ENCODE data around the gene KCP. TPM values are rescaled to one million over a fixed set of nuclear protein-coding genes. Genes with fewer than 3 reads are reported as not detected.

The KCP gene
- total and polyA plus RNA-seq, 2 of the 13 experiments (the other 11 are each of a cell fraction or from before 2014, with no cell fraction given): 0.37 to 1.0 TPM

DNA sequence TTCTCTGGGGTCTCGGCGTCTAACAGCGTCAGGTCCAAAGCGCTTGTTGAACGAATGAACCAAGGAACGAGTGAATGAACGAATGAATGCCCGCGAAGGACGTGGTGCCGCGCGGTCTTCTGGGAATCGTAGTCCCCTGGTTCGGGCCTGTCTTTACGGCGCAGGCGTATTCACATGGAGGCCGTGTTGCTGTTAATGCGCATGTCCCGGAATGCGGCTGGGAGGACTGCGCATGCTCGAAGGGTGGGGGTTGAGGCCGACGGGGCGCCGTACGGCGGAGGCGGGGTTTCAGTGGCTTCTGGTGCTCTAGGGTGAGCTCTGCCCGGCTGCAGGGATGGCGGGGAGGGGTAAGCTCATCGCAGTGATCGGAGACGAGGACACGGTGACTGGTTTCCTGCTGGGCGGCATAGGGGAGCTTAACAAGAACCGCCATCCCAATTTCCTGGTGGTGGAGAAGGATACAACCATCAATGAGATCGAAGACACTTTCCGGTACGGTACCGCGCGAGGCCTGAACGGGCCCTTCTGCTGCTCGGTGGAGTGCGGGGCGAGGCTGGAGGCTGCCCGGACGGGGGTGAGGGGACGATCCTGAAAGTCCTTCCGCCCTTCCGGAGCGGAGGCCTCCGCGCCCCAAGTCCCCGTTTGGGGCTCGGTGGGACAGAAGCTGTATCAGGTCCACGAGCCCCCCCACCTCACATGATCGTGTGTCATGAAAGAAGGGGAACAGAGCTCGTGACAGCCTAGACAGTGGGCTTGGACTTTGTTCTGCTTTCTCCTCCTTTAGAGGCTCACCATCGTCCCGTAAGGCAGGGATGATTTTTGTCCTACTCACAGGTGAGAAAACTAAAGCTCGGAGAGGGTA is 47.7 kb downstream of the KCP start, which contains the start of gene ATP6V1F (continued):
- TF ChIP-seq, protein P1, sequence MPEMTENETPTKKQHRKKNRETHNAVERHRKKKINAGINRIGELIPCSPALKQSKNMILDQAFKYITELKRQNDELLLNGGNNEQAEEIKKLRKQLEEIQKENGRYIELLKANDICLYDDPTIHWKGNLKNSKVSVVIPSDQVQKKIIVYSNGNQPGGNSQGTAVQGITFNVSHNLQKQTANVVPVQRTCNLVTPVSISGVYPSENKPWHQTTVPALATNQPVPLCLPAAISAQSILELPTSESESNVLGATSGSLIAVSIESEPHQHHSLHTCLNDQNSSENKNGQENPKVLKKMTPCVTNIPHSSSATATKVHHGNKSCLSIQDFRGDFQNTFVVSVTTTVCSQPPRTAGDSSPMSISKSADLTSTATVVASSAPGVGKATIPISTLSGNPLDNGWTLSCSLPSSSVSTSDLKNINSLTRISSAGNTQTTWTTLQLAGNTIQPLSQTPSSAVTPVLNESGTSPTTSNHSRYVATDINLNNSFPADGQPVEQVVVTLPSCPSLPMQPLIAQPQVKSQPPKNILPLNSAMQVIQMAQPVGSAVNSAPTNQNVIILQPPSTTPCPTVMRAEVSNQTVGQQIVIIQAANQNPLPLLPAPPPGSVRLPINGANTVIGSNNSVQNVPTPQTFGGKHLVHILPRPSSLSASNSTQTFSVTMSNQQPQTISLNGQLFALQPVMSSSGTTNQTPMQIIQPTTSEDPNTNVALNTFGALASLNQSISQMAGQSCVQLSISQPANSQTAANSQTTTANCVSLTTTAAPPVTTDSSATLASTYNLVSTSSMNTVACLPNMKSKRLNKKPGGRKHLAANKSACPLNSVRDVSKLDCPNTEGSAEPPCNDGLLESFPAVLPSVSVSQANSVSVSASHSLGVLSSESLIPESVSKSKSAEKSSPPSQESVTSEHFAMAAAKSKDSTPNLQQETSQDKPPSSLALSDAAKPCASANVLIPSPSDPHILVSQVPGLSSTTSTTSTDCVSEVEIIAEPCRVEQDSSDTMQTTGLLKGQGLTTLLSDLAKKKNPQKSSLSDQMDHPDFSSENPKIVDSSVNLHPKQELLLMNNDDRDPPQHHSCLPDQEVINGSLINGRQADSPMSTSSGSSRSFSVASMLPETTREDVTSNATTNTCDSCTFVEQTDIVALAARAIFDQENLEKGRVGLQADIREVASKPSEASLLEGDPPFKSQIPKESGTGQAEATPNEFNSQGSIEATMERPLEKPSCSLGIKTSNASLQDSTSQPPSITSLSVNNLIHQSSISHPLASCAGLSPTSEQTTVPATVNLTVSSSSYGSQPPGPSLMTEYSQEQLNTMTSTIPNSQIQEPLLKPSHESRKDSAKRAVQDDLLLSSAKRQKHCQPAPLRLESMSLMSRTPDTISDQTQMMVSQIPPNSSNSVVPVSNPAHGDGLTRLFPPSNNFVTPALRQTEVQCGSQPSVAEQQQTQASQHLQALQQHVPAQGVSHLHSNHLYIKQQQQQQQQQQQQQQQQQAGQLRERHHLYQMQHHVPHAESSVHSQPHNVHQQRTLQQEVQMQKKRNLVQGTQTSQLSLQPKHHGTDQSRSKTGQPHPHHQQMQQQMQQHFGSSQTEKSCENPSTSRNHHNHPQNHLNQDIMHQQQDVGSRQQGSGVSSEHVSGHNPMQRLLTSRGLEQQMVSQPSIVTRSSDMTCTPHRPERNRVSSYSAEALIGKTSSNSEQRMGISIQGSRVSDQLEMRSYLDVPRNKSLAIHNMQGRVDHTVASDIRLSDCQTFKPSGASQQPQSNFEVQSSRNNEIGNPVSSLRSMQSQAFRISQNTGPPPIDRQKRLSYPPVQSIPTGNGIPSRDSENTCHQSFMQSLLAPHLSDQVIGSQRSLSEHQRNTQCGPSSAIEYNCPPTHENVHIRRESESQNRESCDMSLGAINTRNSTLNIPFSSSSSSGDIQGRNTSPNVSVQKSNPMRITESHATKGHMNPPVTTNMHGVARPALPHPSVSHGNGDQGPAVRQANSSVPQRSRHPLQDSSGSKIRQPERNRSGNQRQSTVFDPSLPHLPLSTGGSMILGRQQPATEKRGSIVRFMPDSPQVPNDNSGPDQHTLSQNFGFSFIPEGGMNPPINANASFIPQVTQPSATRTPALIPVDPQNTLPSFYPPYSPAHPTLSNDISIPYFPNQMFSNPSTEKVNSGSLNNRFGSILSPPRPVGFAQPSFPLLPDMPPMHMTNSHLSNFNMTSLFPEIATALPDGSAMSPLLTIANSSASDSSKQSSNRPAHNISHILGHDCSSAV (CRISPR knock-in tag; IDR thresholded peaks at IDR 0.05; ENCODE audit: borderline replicate concordance): 0 out of 2 replicates have a peak, but pooled peaks have one; percentile 55
- TF ChIP-seq, protein P2, sequence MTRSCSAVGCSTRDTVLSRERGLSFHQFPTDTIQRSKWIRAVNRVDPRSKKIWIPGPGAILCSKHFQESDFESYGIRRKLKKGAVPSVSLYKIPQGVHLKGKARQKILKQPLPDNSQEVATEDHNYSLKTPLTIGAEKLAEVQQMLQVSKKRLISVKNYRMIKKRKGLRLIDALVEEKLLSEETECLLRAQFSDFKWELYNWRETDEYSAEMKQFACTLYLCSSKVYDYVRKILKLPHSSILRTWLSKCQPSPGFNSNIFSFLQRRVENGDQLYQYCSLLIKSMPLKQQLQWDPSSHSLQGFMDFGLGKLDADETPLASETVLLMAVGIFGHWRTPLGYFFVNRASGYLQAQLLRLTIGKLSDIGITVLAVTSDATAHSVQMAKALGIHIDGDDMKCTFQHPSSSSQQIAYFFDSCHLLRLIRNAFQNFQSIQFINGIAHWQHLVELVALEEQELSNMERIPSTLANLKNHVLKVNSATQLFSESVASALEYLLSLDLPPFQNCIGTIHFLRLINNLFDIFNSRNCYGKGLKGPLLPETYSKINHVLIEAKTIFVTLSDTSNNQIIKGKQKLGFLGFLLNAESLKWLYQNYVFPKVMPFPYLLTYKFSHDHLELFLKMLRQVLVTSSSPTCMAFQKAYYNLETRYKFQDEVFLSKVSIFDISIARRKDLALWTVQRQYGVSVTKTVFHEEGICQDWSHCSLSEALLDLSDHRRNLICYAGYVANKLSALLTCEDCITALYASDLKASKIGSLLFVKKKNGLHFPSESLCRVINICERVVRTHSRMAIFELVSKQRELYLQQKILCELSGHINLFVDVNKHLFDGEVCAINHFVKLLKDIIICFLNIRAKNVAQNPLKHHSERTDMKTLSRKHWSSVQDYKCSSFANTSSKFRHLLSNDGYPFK (CRISPR knock-in tag; IDR thresholded peaks at IDR 0.05; ENCODE audit: borderline replicate concordance): no peak; the same call in 1 of the 2 replicates
- TF ChIP-seq CCAR2 (optimal IDR thresholded peaks at IDR 0.05; ENCODE audit: low read depth, low read length) (no peak), DPF2 (CRISPR knock-in tag; IDR thresholded peaks at IDR 0.05; ENCODE audit: borderline replicate concordance, low read depth) (no peak), ZFP37 (CRISPR knock-in tag; IDR thresholded peaks at IDR 0.05; ENCODE audit: borderline replicate concordance) (no peak), HMGA1 (CRISPR knock-in tag; conservative IDR thresholded peaks at IDR 0.05) (no peak), KLF9 (CRISPR knock-in tag; IDR thresholded peaks at IDR 0.05; ENCODE audit: low read depth) (no peak), RFX1 (IDR thresholded peaks at IDR 0.05) (no peak), NR2F6 (IDR thresholded peaks at IDR 0.05) (no peak), NR2F6 (CRISPR knock-in tag; IDR thresholded peaks at IDR 0.05) (peak; percentile 6; the same call in 1 of the 2 replicates), MTF2 (CRISPR knock-in tag; IDR thresholded peaks at IDR 0.05; ENCODE audit: borderline replicate concordance) (no peak), HOXA7 (CRISPR knock-in tag; IDR thresholded peaks at IDR 0.05) (no peak), U2AF2 (IDR thresholded peaks at IDR 0.05; ENCODE audit: low read depth, low read length) (no peak), ZEB1 (IDR thresholded peaks at IDR 0.05; ENCODE audit: insufficient replicate concordance, low read depth) (no peak), REXO4 (CRISPR knock-in tag; IDR thresholded peaks at IDR 0.05; ENCODE audit: borderline replicate concordance) (no peak), ZNF136 (CRISPR knock-in tag; IDR thresholded peaks at IDR 0.05; ENCODE audit: low read depth) (no peak), ZFP82 (CRISPR knock-in tag; IDR thresholded peaks at IDR 0.05; ENCODE audit: borderline replicate concordance) (no peak)
- TF ChIP-seq, protein P3, sequence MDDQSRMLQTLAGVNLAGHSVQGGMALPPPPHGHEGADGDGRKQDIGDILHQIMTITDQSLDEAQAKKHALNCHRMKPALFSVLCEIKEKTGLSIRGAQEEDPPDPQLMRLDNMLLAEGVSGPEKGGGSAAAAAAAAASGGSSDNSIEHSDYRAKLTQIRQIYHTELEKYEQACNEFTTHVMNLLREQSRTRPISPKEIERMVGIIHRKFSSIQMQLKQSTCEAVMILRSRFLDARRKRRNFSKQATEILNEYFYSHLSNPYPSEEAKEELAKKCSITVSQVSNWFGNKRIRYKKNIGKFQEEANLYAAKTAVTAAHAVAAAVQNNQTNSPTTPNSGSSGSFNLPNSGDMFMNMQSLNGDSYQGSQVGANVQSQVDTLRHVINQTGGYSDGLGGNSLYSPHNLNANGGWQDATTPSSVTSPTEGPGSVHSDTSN (CRISPR knock-in tag; IDR thresholded peaks at IDR 0.05; ENCODE audit: borderline replicate concordance): no peak
